Cardiac fibroblast (primary cell): ENCODE measurements around the gene CAPN2.
A peak's percentile ranks its signal among the peaks of the same experiment; 100 is the strongest.

Experiments used
- DNase-seq, 2 donors: peaks; one replicate each; pipeline versions ENCODE4 v3.0.0 to v3.0.0-alpha.2; 2010; ENCODE audit warnings: low read depth in 2 of 2
- H3K4me3 ChIP-seq, 2 donors: replicated peaks in 1 of 2; 1 replicate in 1 of 2; 2 replicates in 1 of 2; pipeline ENCODE4 v1.5.1; 2011; ENCODE audit warnings: low read depth in 2 of 2, low read length in 2 of 2, mild to moderate bottlenecking in 2 of 2, moderate library complexity in 1 of 2
- TF ChIP-seq, protein P1 (sequence below): IDR thresholded peaks from one replicate; pipeline ENCODE4 v1.5.1; 2011; ENCODE audit warnings: low read depth, mild to moderate bottlenecking, low read length, inconsistent platforms

Gene CAPN2

DNA sequence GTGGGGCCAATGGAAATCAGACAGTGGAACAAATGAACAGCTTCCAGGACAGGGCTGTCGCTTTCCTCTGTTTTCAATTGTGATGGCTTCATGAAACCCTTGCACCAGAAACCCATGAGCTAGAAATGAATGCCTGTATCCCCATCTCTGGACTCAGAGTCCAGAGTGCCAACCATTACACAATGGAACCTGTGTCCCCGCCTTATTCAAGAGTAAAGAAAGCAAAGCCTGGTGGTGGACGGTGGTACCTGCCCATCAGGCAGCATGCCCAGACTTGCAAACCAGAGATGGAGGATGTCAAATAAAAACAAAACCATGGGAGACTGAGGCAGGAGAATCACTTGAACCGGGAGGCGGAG, 4.4 kb upstream of the CAPN2 start:
- DNase-seq: no peak
- TF ChIP-seq, protein P1, sequence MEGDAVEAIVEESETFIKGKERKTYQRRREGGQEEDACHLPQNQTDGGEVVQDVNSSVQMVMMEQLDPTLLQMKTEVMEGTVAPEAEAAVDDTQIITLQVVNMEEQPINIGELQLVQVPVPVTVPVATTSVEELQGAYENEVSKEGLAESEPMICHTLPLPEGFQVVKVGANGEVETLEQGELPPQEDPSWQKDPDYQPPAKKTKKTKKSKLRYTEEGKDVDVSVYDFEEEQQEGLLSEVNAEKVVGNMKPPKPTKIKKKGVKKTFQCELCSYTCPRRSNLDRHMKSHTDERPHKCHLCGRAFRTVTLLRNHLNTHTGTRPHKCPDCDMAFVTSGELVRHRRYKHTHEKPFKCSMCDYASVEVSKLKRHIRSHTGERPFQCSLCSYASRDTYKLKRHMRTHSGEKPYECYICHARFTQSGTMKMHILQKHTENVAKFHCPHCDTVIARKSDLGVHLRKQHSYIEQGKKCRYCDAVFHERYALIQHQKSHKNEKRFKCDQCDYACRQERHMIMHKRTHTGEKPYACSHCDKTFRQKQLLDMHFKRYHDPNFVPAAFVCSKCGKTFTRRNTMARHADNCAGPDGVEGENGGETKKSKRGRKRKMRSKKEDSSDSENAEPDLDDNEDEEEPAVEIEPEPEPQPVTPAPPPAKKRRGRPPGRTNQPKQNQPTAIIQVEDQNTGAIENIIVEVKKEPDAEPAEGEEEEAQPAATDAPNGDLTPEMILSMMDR: peak; percentile 52
- peak overlapping the region in 1 of 2 donors; percentile 22 for H3K4me3 ChIP-seq

GRCh38 chr1:223708651-223709268, 3.6 kb upstream of the CAPN2 start:
- no peak overlapping the region for H3K4me3 ChIP-seq
- TF ChIP-seq, protein P1: no peak
- DNase-seq: no peak

- H3K4me3 ChIP-seq: no peak overlapping the region
- peak; percentile 54 to 61 for DNase-seq
- TF ChIP-seq, protein P1: peak; percentile 54
Measured at GRCh38 chr1:223709598-223709997, 2.7 kb upstream of the CAPN2 start.

DNA sequence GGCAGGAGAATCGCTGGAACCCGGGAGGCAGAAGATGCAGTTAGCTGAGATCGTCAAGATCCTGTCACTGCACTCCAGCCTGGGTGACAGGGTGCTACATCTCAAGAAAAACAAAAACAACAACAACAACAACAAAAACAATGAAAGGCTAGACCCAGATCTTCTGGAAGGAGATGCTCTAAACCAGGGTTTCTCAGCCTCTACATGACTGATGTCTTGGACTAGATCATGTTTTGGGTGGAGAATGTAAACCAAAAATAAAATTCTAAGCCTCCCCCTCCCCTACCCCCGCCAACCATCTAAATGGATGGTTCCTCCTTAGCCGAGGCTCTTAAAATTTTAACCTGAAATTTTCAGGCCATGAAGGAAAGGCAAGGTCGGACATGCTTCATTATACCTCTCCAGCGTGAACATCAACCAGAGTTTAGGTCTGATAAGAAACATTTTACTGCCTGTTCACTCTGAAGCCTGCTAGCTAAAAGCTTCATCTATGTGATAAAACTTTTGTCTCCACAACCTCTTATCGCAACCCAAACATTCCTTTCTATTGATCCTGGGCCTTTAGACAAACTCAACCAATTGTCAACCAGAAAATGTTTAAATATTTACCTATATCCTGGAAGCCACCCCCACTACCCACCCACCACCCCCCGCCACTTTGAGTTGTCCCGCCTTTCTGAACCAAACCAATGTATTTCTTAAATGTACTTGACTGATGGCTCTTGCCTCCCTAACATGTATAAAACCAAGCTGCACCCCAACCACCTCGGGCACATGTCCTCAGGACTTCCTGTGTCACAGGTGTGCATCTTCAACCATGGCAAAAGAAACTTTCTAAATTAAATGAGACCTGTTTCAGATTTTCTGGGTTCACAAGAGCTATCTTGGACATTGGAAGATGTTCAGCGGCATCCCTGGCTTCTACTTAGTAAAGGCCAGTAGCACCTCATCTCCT, 1.9 kb upstream of the CAPN2 start:
- no peak overlapping the region for H3K4me3 ChIP-seq
- DNase-seq: no peak
- TF ChIP-seq, protein P1: no peak

DNA sequence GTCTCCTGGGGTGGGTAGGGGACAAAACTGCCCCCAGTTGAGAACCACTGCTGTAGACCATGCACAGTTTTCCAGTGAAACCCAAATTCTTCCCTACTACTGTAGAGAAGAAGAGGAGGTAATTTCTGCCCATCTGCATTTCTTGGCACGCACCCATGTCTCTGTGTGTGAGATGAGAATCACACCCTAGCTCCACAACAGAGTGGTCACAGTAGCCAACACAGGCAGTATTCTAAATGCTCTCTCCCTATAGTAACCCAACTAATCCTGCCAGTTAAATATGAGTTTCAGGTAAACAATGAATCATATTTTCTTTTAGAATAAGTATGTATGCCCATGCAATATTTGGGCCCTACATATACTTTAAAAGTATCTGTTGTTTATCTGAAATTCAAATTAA, 1.2 kb upstream of the CAPN2 start:
- H3K4me3 ChIP-seq: no peak overlapping the region
- TF ChIP-seq, protein P1: no peak
- peak; percentile 57 to 63 for DNase-seq

- no peak for DNase-seq
- TF ChIP-seq, protein P1: no peak
- peak overlapping the region; percentile 23 to 31 for H3K4me3 ChIP-seq
Measured at GRCh38 chr1:223711747-223712193, 569 bp upstream of the CAPN2 start.
